Lung (tissue), 12 donors: ENCODE results near the gene OSBPL2. TPM values are rescaled to one million over a fixed set of nuclear protein-coding genes. Genes with fewer than 3 reads are reported as not detected.

Source experiments
- ATAC-seq: fragments of 200-7000 bp; cut with Tn5 transposase; one replicate; pipeline ENCODE4 v1.9.1; 2020; ENCODE audit warnings: moderate number of reproducible peaks; ENCODE audit not compliant: insufficient read depth, low FRiP score
- DNase-seq, 3 donors: peaks; one replicate each; pipeline ENCODE4 v3.0.0-alpha.2; 2013 to 2017
- H3K27ac ChIP-seq, 2 donors: one replicate each; pipeline ENCODE4 v1.5.1; 2013; ENCODE audit warnings: mild to moderate bottlenecking in 2 of 2, moderate library complexity in 2 of 2, control low read depth in 1 of 2, inconsistent platforms in 1 of 2, low read depth in 1 of 2, low read length in 1 of 2
- H3K27me3 ChIP-seq, 3 donors: one replicate each; pipeline ENCODE4 v1.5.1; 2013; ENCODE audit warnings: low read length in 2 of 3; ENCODE audit not compliant: control insufficient read depth in 3 of 3, insufficient read depth in 3 of 3
- H3K36me3 ChIP-seq, 4 donors: one replicate each; pipeline ENCODE4 v1.5.1; 2013; ENCODE audit warnings: low read length in 4 of 4, mild to moderate bottlenecking in 1 of 4, moderate library complexity in 1 of 4; ENCODE audit not compliant: control insufficient read depth in 4 of 4, insufficient read depth in 4 of 4
- H3K4me1 ChIP-seq, 5 donors: one replicate each; pipeline ENCODE4 v1.5.1; 2013; ENCODE audit warnings: low read length in 5 of 5, mild to moderate bottlenecking in 2 of 5, moderate library complexity in 1 of 5; ENCODE audit not compliant: control insufficient read depth in 5 of 5, insufficient read depth in 5 of 5
- H3K4me3 ChIP-seq: one replicate; pipeline ENCODE4 v1.5.1; 2013; ENCODE audit warnings: mild to moderate bottlenecking, control low read depth, moderate library complexity
- H3K9ac ChIP-seq, 2 donors: one replicate each; pipeline ENCODE4 v1.5.1; 2013; ENCODE audit warnings: low read length in 2 of 2, control low read depth in 1 of 2; ENCODE audit not compliant: insufficient read depth in 1 of 2
- H3K9me3 ChIP-seq, 4 donors: one replicate each; pipeline ENCODE4 v1.5.1; 2013; ENCODE audit warnings: low read length in 3 of 4, mild to moderate bottlenecking in 1 of 4, moderate library complexity in 1 of 4; ENCODE audit not compliant: control insufficient read depth in 4 of 4, insufficient read depth in 3 of 4
- CTCF ChIP-seq: IDR thresholded peaks from 2 replicates; pipeline ENCODE4 v1.5.1; 2012; ENCODE audit warnings: mild to moderate bottlenecking; ENCODE audit errors: control extremely low read depth, extremely low read depth
- WGBS, 2 donors: extraction: QIAGEN DNeasy Blood & Tissue Kit; methylation state at CpG; one replicate each; pipeline ENCODE4 v1.1.7; 2013; 5-methylcytosine and 5-hydroxymethylcytosine counted together
- polyA plus RNA-seq, 2 donors: library from polyadenylated mRNA; stranded (reverse); fragments of 200-250 nt; gene quantifications; one replicate each; pipeline ENCODE4 v1.2.1, GENCODE V29; 2013
- total RNA-seq, 2 donors: library from RNA; depleted of rRNA in 1 of 2; stranded (reverse); fragments of >200 nt in 1 of 2; gene quantifications; one replicate each; pipeline ENCODE4 v1.2.1, GENCODE V29; 2014 to 2021
- donor health status: control.
- donor health status: control.
- donor health status: Bipolar disorder and iron deficiency.
- donor health status: healthy.
- donor health status: DM: yes; HTN: yes; CAD: no.

Gene OSBPL2
- total and polyA plus RNA-seq, 4 donors, result 13.2 to 48.0 (median 27.7) TPM

- ATAC-seq, result no peak
- peaks cover 8 to 44% (median 22%) of the 10 kb centered on the region in 4 donors for H3K36me3 ChIP-seq
- 93 to 94% methylated on average over 38 of the region's 38 CpGs for WGBS, 2 donors
Observed at GRCh38 chr20:62201173-62202082, 36.9 kb upstream of the OSBPL2 start.

GRCh38 chr20:62202083-62202395 is 36.3 kb upstream of the OSBPL2 start:
- no peak for TF ChIP-seq CTCF
- Histone ChIP-seq H3K27me3 (no peaks in the 10 kb centered on the region), H3K4me1 (no peaks in the 10 kb centered on the region), H3K9ac (no peak overlapping the region), H3K4me3 (no peak overlapping the region), H3K36me3 (peaks cover 8 to 44% (median 22%) of the 10 kb centered on the region in 4 donors), H3K9me3 (no peaks in the 10 kb centered on the region), H3K27ac (no peak overlapping the region)
- WGBS, 2 donors, result 83 to 92% methylated on average over 5 of the region's 5 CpGs
- ATAC-seq (no peak), DNase-seq (no peak)

More at GRCh38 chr20:62201173-62202082, 36.9 kb upstream of the OSBPL2 start:
- no peak for TF ChIP-seq CTCF
- Histone ChIP-seq H3K4me3 (no peak overlapping the region), H3K9ac (no peak overlapping the region), H3K27ac (no peak overlapping the region), H3K4me1 (no peaks in the 10 kb centered on the region), H3K27me3 (no peaks in the 10 kb centered on the region), H3K9me3 (no peaks in the 10 kb centered on the region)
- DNase-seq, result no peak

GRCh38 chr20:62202676-62203377 is 35.5 kb upstream of the OSBPL2 start:
- ATAC-seq (no peak), DNase-seq (no peak)
- no peak for TF ChIP-seq CTCF
- WGBS, 2 donors, result 91 to 92% methylated on average over 23 of the region's 23 CpGs
- no peaks in the 10 kb centered on the region for H3K27me3 ChIP-seq
- H3K4me3 ChIP-seq, result no peak overlapping the region
- H3K9me3 ChIP-seq, result no peaks in the 10 kb centered on the region
- peaks cover 8 to 44% (median 21%) of the 10 kb centered on the region in 4 donors for H3K36me3 ChIP-seq
- no peaks in the 10 kb centered on the region for H3K4me1 ChIP-seq
- H3K27ac ChIP-seq, result no peak overlapping the region
- H3K9ac ChIP-seq, result no peak overlapping the region
